ENCODE measurements around the gene C2CD2L. TPM values are rescaled to one million over a fixed set of nuclear protein-coding genes. Genes with fewer than 3 reads are reported as not detected.

The C2CD2L gene
- total RNA-seq, 1 experiment from 2014 or later, result 9.3 TPM

- Histone ChIP-seq H3K79me2 (ENCODE audit: low read depth) (peaks cover 16% of the 10 kb centered on the region), H3K9me2 (ENCODE audit: insufficient read depth) (no peaks in the 10 kb centered on the region), H3K27me3 (ENCODE audit: insufficient read depth, low read depth) (no peaks in the 10 kb centered on the region), H3K36me3 (ENCODE audit: low read depth) (peaks cover 9% of the 10 kb centered on the region; the same call in 1 of the 2 replicates), H3K4me3 (no peak overlapping the region), H4K20me1 (ENCODE audit: insufficient read depth) (no peaks in the 10 kb centered on the region), H3K4me2 (no peak overlapping the region), H3K27ac (no peak overlapping the region), H3K4me1 (replicated peaks; ENCODE audit: insufficient read depth) (peaks cover 13% of the 10 kb centered on the region), H3K9me3 (ENCODE audit: insufficient read depth, low read depth) (no peaks in the 10 kb centered on the region), H2AFZ (no peak overlapping the region), H3F3A (ENCODE audit: insufficient read depth, low read depth) (peaks cover 11% of the 10 kb centered on the region)
- TF ChIP-seq, protein P1, sequence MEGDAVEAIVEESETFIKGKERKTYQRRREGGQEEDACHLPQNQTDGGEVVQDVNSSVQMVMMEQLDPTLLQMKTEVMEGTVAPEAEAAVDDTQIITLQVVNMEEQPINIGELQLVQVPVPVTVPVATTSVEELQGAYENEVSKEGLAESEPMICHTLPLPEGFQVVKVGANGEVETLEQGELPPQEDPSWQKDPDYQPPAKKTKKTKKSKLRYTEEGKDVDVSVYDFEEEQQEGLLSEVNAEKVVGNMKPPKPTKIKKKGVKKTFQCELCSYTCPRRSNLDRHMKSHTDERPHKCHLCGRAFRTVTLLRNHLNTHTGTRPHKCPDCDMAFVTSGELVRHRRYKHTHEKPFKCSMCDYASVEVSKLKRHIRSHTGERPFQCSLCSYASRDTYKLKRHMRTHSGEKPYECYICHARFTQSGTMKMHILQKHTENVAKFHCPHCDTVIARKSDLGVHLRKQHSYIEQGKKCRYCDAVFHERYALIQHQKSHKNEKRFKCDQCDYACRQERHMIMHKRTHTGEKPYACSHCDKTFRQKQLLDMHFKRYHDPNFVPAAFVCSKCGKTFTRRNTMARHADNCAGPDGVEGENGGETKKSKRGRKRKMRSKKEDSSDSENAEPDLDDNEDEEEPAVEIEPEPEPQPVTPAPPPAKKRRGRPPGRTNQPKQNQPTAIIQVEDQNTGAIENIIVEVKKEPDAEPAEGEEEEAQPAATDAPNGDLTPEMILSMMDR (conservative IDR thresholded peaks at IDR 0.05), result no peak
- TF ChIP-seq EZH2 (IDR thresholded peaks at IDR 0.05; ENCODE audit: low read depth), result no peak
- ChIA-PET CTCF (no interaction called here), POLR2A (ENCODE audit: unreplicated experiment) (interaction anchor here (0.6 kb wide), 1 partner anchor 18 kb away, joined by 5 read pairs; no protein-coding TSS in a partner anchor)
- no TSS peak for BruUV-seq (replicated peaks)
- DNase-seq, result no peak
- intact Hi-C loops (cut with micrococcal nuclease; ENCODE audit: unreplicated experiment), result no loop called here
Observed at GRCh38 chr11:119112314-119113020, 5.3 kb downstream of the C2CD2L start.

GRCh38 chr11:119113716-119114115 is 6.6 kb downstream of the C2CD2L start:
- H3K4me2 ChIP-seq, result no peak overlapping the region
- peaks cover 8% of the 10 kb centered on the region for H3F3A ChIP-seq (ENCODE audit: insufficient read depth, low read depth)
- peaks cover 8% of the 10 kb centered on the region for H3K4me1 ChIP-seq (replicated peaks; ENCODE audit: insufficient read depth)
- H4K20me1 ChIP-seq (ENCODE audit: insufficient read depth), result no peaks in the 10 kb centered on the region
- DNase-seq, result no peak
- no peak overlapping the region for H3K4me3 ChIP-seq
- peaks cover 15% of the 10 kb centered on the region for H3K79me2 ChIP-seq (ENCODE audit: low read depth)
- H3K9me2 ChIP-seq (ENCODE audit: insufficient read depth), result no peaks in the 10 kb centered on the region
- H2AFZ ChIP-seq, result no peak overlapping the region
- BruUV-seq (replicated peaks), result no TSS peak
- intact Hi-C loops (cut with micrococcal nuclease; ENCODE audit: unreplicated experiment), result no loop called here
- no peaks in the 10 kb centered on the region for H3K9me3 ChIP-seq (ENCODE audit: insufficient read depth, low read depth)
- peaks cover 9% of the 10 kb centered on the region; the same call in 1 of the 2 replicates for H3K36me3 ChIP-seq (ENCODE audit: low read depth)
- no peak overlapping the region for H3K27ac ChIP-seq
- TF ChIP-seq EZH2 (IDR thresholded peaks at IDR 0.05; ENCODE audit: low read depth), result no peak
- TF ChIP-seq, protein P1 (conservative IDR thresholded peaks at IDR 0.05), result no peak
- H3K27me3 ChIP-seq (ENCODE audit: insufficient read depth, low read depth), result no peaks in the 10 kb centered on the region
- POLR2A ChIA-PET (ENCODE audit: unreplicated experiment), result no interaction called here
- CTCF ChIA-PET, result no interaction called here

- H3F3A ChIP-seq (ENCODE audit: insufficient read depth, low read depth), result peaks cover 13% of the 10 kb centered on the region; the same call in 1 of the 2 replicates
- no peaks in the 10 kb centered on the region for H3K27me3 ChIP-seq (ENCODE audit: insufficient read depth, low read depth)
- H3K27ac ChIP-seq, result no peak overlapping the region
- peaks cover 8% of the 10 kb centered on the region for H3K79me2 ChIP-seq (ENCODE audit: low read depth)
- ChIA-PET POLR2A (ENCODE audit: unreplicated experiment) (no interaction called here), CTCF (no interaction called here)
- peaks cover 2% of the 10 kb centered on the region for H3K4me1 ChIP-seq (replicated peaks; ENCODE audit: insufficient read depth)
- H3K9me3 ChIP-seq (ENCODE audit: insufficient read depth, low read depth), result no peaks in the 10 kb centered on the region
- H2AFZ ChIP-seq, result no peak overlapping the region
- DNase-seq, result no peak
- peaks cover 9% of the 10 kb centered on the region; the same call in 1 of the 2 replicates for H3K36me3 ChIP-seq (ENCODE audit: low read depth)
- no peaks in the 10 kb centered on the region for H3K9me2 ChIP-seq (ENCODE audit: insufficient read depth)
- no peak overlapping the region for H3K4me2 ChIP-seq
- no TSS peak for BruUV-seq (replicated peaks)
- intact Hi-C loops (cut with micrococcal nuclease; ENCODE audit: unreplicated experiment), result no loop called here
- no peak overlapping the region for H3K4me3 ChIP-seq
- TF ChIP-seq EZH2 (IDR thresholded peaks at IDR 0.05; ENCODE audit: low read depth), result no peak
- TF ChIP-seq, protein P1 (conservative IDR thresholded peaks at IDR 0.05), result no peak
- H4K20me1 ChIP-seq (ENCODE audit: insufficient read depth), result no peaks in the 10 kb centered on the region
Observed at GRCh38 chr11:119114351-119114750, 7.2 kb downstream of the C2CD2L start.

Measured in PC-9 (cell line).